Activated T-cell treated with anti-CD3 and anti-CD28 coated beads, Interleukin-2, amount 50 U/mL, for 48 hours (primary cell): ENCODE measurements around the gene NUCB2.

Experiments used
- DNase-seq, 2 experiments: peaks; one replicate each; pipeline ENCODE4 v3.0.0-alpha.2; 2020

Gene NUCB2

DNA sequence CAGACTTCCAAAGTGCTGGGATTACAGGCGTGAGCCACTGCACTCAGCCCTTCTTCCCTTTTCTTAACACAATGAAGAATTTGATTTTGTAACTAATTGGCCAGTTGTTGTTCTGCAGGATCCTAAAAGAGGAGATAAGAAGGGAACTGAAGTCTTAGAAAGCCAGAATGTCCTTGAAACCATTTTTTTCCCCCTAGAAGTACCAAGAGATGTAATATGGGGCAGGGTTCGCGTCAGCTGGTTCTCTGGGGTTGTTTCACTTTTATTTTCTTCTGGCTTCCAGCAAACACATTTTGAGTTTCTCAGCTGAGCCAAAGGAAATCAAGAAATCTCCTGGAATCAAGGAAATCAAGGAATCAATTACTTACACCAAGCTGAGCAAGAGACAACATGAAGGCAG lies 7.6 kb upstream of the NUCB2 start:
- DNase-seq, result no peak

DNA sequence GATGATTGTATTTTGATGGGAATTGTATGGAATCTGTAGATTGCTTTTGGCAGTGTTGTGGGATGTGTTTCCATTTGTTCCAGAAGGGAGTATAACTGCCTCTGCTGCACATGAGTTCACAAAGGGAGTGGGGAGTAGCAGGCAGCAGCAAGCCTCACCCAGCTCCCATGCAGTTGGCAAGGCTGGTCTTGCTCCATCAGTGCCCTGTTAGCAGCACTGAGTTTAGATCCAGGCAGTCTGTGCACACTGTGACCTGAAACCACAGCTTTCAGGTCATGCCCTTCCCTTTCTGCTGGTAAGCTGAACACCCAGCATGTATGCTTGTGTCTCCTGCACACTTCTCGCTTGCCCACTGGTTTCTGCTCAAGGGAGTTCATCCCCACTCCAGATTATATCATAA lies 3.7 kb upstream of the NUCB2 start:
- no peak for DNase-seq

DNA sequence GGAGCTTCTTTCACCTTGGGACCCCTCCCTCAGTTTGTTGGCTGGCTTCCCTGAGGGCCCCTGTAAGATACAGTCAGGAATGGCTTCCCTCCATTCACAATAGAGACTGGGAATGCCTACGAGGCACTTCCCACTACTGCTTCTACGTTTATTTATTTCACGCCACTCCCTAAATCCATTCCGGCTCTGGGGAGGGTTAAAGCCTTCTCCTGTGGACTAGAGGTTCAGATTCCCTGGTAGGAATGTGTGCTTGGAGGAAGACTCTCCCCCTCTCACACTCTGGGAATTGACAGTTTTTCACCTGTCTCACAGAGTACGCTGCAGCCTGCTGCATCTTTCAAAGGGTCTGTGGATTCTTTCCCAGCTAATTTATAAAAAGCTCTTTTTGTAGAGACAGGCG lies 3.3 kb upstream of the NUCB2 start:
- no peak for DNase-seq

DNA sequence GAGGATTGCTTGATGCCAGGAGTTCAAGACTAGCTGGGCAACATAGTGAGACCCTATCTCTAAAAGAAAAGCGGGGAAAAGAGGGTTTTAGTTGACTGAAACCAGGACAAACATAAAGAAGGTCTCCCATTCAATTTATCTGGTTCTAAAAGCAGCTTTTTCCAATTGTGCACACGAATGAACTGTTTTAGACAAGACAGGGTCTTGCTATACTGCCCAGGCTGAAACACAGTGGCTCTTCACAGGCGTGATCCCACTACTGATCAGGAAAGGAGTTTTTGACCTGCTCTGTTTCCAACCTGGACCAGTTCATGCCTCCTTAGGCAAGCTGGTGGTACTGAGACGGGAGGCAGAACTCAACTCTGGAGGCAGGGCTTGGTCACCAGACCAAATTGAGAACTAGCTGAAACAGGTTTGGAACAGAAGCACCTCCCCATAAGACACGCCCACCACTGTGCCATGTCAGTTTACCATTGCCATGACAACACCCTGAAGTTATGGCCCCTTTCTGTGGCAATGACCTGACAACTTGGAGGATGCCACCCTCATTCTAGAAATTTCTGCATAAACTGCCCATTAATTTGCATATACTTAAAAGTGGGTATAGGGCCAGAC lies 2.8 kb upstream of the NUCB2 start:
- DNase-seq, result no peak

DNA sequence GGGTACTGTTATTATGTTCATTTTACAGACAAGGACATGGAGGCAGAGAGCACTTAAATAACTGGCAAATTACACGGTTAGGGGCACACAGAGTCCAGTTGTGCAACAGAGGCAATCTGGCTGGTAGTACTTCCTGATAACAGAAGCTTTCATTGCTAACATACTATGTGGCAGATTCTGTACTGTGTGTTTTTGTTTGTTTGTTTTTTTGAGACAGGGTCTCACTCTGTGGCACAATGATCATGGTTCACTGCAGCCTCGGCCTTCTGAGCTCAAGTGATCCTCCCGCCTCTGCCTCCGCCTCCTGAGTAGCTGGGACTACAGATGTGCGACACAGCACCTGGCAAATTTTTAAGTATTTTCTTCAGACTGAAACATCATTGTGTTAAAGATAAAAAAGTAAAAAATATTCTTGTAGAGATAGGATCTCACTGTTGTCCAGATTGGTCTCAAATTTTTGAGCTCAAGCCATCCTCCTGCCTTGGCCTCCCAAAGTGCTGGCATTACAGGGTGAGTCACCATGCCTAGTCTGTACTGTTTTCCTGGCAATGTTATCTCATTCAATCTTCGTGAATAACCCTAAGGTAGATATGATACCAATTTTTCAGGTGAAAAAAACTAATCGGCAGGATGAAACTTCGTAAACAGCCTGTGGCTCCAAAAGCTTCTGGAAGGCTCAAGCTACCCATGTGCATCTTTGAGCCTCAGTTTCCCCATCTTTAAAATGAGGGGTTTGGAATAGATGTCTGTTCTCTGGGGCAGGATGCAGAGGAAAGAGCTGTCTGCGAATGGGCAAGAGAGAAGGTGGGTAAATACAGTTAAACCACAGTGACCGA lies 921 bp upstream of the NUCB2 start:
- no peak for DNase-seq

DNA sequence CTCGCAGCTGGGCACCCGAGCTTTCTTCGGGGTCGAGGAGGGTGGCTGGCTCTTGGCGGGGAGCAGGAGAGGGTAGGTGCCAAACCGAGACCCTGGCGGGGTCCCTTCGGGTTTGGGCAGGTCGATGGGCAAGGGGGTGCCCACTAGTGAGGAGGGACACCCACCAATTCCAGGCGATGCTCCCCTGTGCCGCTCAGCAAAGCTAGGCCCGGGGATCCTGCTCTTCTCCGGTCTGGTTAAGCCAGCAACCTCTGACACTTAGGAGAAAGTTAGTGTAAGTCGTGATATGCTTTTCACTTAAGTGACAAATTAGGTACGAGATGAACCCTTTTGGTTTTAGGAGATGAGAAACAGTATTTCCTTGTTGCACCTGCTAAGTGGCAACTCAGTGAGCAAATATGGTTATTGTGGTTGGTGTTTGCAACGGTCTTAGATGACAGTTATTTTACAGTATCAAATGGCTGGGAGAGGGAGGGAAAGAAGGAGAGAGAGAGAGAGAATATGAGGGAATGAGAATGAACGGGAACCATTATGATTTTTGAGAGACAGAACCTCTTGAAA lies 565 bp downstream of the NUCB2 start:
- DNase-seq, result no peak

DNA sequence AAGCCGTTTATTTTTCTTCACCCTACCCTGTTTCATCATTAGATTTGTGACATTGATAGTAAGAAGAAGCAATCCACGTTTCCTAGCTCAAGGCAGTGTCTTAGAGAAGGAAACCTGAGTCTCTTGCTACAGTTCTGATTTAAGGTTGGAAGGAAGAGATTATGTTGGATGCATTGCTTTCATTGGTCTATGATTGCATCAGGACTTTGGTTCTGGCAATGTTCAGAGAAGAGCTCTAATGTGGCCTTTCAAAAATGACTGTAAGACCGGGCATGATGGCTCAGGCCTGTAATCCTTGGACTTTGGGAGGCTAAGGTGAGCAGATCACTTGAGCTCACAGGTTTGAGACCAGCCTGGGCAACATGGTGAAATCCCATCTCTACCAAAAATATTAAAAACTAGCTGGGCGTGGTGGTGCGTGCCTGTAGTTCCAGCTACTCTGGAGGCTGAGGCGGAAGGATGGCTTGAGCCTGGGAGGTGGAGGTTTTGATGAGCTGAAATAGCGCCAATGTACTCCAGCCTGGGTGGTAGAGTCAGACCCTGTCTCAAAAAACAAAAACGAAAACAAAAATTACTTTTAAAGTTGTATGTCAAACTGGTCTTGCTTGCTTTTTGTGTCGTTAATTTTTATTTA lies 4.1 kb downstream of the NUCB2 start:
- no peak for DNase-seq

DNA sequence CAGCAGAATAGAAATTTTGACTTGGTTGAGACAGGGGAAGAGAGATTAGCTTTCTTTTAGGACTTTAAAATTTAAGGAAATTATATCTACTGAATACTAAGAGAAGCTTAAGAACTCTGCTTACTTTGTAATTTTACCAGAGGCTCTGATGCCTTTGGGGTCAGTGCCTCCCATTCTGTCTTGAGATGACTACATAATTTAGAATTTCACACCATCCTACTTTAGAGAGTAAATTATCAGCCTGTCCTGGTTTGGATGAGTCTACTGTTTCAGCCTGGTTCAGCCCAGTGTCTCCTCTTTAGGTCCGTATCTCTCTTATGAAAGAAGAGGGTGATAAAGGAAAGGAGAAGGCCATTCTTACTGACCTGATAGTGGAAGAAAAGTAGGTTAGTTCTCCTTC lies 9.8 kb downstream of the NUCB2 start:
- DNase-seq, result no peak

DNA sequence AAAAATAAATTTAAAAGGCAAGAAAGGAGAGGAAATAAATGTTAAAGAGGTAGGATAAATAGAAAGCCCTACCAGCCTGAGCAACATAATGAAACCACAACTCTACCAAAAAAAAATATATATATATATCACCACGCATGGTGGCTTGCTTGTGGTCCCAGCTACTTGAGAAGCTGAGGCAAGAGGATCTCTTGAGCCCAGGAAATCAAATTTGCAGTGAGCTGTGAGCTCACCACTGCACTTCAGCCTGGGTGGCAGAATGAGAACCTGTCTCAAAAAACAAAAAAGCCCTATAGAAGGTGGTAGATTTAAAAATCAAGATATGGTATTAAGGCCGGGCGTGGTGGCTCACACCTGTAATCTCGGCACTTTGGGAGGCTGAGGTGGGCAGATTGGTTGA lies 10.5 kb downstream of the NUCB2 start:
- no peak for DNase-seq

DNA sequence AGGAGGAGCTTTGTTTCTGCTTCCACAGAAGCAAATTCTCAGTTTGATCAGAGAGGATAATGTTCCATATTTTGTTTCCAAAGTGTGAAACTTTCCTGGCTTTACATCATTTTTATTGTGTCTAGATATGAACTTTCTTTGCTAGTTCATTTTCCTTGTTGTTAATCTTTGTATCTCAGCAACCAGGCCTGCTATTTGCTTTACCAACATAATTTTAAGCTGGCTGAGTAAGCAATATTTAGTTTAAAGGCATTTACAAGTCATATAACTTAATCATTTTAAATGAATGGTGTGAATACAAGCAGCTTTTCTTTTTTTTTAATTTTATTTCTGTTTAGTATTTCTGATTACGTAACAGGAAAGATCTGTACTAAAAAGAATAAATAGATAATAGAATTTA lies 15.2 kb downstream of the NUCB2 start:
- DNase-seq, result no peak

DNA sequence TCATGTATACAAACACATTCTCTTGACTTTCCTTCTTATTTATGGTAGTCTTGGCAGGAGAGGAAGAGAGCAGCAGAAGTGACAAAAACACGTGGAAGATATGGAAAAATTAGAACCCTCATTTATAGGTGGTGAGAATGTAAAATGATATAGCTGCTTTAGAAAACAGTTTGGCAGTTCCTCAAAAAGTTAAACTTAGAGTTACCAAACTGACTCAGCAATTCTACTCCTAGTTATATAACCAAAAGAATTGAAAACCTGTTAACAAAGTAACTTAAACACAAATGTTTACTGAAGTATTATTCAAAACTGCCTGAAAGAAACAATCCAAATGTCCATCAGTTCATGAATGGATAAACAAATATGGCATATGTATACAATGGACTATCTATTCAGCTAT lies 16.8 kb downstream of the NUCB2 start:
- DNase-seq, result no peak

DNA sequence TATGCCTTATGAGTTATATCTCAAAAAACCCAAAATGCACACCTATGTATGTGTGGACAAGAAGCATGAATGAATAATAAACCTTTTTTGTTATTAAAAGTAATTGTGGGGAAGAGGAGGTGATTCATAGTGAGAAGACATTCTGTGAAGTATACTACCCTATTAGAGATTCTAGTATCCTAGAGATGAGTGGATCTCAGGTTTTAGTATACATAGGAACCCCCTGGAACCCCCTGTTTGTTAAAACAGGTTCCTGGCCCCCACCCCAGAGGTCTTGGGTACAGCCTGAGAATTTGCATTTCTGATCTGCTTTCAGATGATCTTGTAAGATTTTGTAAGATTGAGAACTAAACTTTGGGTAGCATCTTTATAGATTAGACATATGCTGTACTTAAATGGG lies 17.5 kb downstream of the NUCB2 start:
- DNase-seq, result no peak

DNA sequence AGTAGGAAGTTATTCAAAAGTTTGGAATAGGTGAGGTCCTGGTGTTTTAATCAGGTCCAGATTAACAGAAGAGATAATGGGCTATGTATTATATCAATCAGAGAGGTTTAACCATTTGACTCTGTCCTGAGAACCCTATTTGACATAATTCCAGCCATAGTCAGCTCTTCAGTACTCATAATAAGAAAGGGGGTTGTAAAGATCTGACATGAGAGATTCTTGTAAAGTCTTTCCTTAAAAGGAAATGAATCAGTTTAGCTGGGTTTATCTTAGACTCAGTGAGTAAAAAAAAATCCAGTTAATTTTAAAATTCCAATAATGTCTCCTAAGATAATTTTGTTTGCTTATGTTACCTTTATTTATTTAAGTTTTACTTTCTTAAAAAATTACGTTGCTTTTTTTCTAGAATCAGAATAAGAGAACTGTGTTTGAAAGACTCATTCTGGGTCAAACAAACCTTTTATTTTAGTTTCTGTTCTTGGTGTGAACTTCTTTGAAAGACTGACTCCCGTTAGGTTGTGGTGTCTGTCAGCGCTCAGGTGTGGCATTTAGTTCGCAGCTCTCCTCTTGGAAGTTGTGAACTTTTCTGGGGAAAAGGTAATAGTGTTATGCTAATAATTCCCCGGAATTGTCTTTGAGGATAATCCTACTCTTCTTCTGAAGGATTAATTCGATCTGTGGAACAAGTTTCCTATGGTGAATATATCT lies 20.5 kb downstream of the NUCB2 start:
- DNase-seq, result no peak

DNA sequence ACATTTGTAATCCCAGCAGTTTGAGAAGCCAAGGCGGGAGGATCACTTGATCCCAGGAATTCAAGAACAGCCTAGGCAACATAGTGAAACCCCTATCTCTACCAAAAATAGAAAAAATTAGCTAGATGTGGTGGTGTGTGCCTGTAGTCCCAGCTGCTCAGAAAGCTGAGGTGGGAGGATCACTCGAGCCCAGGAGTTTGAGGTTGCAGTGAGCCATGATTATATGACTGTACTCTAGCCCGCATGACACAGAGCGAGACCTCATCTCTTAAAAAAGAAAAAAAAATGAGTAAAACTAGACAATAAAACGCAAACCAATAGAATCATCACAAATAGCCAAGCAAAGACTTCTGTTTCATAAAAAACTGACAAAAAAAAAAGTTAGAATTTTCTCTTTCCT lies 21.8 kb downstream of the NUCB2 start:
- peak; percentile 67 to 77 for DNase-seq

DNA sequence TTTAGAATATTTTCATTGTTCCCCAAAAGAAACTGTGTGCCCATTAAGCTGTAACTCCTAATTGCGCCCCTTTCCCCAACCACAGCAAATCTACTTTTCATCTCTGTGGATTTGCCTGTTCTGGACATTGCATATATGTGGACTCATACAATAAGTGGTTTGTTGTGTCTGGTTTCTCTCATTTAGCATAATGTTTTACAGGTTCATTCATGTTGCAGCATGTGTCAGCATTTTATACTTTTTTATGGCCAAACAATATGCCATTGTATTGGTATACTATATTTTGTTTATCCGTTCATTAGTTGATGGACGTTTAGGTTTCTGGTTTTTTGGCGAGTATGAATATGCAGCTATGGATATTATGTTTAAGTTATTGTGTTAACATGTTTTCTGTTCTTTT lies 23.8 kb downstream of the NUCB2 start:
- no peak for DNase-seq

DNA sequence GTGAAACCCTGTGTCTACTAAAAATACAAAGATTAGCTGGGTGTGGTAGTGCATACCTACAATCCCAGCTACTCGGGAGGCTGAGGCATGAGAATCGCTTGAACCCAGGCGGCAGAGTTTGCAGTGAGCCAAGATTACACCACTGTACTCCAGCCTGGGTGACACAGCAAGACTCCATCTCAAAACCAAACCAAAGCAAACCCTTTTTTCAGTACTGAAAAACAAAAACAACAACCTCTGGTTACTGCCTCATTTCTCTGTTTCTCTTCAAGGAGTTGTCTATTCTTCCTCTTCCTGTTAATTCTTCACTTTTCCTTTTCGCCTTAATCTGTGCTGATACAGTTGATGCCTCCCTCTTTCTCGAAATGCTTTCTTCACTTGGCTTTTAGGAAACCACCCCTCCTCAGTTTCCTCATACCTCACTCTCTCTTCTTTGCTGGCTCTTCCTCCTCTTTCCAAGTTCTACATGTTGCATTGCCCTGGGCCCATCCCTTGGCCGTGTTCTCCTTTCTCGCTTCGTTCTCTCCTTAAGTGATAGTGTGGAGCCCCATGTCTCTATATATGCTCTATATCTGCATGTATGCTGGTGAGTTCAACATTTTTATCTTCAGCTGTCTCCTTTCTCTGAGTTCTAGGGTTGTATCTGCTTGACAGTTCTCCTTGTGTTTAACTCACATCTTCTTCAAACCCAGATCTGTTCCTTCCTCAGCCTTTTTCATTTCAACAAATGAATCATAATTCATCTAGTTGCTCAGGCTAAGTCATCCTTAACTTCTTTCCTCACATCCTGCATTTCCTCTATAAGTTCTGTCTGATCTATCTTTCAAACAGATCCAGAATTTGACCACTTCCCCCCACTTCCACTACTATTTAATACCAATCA lies 37.1 kb downstream of the NUCB2 start:
- no peak for DNase-seq

DNA sequence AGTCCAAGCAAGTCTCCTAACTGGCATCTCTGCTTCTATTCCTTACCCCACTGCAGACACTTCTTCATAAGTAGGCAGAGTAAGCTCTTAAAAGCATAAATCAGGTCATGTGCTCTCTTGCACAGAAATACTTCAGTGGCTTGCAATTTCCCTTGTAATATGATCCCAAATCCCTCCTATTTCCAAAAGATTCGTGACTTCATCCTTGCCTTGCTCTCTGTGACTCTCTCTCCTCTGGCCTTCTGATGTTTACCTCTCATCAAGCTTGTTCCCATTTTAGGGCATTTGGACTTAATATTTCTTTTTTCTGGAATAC lies 37.7 kb downstream of the NUCB2 start:
- no peak for DNase-seq

DNA sequence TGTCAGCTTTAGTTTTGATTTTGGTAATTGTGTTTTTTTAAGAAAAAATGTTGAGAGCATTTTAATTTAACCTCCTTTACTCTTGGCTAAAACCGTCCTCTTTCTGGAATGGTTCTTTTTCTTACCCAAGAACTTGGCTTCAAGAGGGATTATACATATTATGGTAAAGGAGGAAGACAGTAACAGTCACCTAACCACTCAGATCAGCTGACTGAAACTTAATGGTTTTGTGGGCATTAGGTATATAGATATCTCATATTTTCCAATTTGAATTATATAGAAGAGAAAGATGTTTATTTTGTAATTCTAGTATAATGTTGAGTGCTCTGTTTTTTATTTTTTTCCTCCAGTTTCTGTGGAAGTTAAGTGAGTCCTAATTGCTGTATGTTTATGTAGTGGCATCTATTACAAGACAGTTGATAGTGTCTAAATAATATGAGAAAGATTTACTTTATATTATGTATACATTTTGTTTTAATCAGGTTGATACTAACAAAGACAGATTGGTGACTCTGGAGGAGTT lies 38.4 kb downstream of the NUCB2 start:
- no peak for DNase-seq

DNA sequence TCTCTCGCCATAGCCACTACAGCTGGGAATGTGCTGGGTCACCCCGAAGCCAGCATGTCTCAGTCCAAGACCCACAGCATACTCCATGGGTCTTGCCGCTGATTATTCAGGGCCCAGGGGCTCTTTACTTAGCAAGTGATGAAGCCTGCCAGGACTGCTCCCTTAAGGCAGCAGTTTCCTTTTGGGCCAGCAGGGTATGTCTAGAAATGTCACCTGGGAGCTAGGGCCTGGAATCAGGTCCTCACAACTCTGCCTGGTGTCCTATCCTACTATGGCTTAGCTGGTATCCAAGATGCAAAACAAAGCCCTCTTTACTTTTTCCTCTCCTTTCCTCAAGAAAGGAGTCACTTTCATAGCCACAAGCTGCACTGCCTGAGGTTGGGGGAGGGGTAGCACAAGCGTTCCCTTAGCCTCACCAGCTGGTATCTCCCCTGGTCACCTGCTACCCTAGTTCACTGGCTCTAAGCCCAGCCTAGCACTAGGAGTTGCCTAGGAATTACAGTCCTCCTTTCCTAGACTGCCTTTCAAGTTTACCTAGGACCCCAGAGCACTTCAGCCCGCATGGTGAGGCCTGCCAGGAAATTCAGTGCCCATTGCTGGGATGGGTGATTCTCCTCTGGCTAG lies 52.4 kb downstream of the NUCB2 start:
- no peak for DNase-seq

DNA sequence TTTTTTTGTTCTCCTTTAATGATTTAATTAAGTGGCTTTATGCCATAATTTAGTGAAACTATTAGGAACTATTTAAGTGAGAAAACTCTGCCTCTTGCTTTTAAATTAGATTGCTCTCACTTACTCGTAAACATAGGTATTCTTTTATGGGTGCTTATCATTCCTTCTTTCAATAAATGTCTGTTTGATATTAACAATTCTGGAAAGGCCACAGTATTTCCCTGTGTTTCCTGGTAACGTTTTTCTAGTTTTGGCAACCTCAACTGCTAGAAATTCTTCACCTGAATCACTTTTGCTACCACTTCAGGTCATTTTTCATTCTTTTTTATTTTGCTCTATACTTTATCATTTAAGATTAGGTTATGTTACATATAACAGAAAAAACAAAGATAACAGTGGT lies 55.1 kb downstream of the NUCB2 start:
- no peak for DNase-seq

DNA sequence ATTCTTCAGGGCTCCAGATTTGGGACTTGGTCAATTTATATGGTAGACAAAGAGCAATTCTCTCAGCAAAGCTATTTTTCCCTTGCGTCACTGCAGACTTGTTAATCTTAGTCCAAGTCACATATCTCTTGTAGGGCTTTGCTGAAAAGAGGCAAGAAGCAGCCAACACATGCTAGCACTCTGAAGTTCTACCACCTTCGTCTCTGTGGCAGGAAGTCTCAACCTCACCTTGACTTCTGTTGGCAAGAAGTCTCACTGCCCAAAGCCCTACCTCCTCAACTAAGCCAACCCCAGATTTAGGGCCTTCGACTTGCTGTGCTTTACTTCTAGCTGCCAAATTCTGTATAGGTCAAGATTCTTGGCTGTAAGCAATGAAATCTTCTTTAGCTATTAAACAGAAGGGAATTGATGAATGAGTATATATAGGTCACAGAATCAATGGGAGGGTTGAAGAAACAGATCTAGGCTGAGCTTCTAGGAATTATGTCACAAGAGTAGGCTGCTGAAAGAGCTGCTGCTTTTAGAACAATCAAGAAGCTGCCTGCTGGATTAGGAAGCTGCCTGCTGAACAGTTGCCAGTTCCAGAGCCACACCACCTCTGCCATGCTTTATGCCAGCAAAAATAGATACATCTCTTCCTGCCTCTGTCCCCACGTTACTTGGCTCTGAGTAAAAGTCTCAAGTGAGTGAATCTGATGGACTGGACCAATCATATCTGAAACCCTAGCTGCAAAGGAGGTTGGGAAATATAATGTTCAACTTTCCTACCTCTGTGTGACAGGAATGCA lies 57.5 kb downstream of the NUCB2 start:
- no peak for DNase-seq
